NCI-H1694 (cell line): ENCODE data around the gene PCK1.

Experiments
- DNase-seq: peaks from one replicate; lab custom pipeline; 2025; lab: John Stamatoyannopoulos, UW

PCK1 gene

DNA sequence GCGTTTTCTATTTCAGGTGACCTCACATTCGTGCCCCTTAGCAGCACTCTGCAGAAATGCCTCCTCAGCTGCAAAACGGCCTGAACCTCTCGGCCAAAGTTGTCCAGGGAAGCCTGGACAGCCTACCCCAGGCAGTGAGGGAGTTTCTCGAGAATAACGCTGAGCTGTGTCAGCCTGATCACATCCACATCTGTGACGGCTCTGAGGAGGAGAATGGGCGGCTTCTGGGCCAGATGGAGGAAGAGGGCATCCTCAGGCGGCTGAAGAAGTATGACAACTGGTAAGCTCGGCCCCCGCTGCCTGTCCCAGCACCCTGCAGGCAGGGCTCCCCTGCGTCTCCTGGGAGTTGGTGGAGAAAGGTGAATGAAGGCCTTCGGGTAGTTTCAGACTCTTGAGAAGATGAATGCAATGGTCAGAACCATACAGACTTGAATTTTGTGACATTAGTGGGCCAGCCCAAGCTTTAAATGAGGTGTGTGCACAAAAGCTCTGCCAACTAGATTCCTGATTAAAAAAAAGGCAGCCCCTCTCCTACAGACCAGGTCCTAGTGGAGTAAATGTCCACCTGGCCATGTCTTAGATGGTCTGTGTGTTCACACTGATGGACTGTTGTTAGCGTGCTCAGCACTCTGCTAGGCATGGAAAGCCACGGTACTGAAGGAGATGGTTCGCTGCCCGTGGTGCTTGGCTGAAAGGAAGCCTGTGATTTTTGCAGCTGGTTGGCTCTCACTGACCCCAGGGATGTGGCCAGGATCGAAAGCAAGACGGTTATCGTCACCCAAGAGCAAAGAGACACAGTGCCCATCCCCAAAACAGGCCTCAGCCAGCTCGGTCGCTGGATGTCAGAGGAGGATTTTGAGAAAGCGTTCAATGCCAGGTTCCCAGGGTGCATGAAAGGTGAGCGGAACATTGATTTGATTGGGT is 708 bp downstream of the PCK1 start:
- DNase-seq: no peak

DNA sequence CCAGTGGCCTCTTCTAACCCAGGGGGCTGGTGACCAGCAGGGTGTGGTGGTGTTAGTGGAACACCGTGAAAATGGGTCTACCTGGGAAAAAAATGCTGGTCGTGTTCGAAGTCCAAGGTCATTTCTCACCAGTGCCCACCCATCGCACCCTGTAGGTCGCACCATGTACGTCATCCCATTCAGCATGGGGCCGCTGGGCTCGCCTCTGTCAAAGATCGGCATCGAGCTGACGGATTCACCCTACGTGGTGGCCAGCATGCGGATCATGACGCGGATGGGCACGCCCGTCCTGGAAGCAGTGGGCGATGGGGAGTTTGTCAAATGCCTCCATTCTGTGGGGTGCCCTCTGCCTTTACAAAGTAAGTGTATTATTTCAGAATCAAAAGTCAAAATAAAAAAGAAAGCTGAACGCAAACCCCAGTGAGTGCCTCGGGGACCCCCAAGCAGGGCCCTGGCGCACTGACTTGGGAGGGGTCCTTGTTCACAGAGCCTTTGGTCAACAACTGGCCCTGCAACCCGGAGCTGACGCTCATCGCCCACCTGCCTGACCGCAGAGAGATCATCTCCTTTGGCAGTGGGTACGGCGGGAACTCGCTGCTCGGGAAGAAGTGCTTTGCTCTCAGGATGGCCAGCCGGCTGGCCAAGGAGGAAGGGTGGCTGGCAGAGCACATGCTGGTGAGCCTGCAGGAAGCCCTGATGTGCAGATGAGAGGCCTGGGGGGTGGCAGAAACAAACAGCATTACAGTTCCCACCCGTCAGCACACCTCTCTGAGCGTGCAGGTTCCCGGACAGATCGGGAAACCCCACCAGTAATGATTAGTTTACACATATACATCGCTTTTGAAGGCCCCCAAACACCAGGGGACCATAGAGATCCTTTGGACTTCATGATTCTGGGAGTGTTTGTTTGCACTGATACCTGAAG is 1.9 kb downstream of the PCK1 start:
- DNase-seq: no peak

DNA sequence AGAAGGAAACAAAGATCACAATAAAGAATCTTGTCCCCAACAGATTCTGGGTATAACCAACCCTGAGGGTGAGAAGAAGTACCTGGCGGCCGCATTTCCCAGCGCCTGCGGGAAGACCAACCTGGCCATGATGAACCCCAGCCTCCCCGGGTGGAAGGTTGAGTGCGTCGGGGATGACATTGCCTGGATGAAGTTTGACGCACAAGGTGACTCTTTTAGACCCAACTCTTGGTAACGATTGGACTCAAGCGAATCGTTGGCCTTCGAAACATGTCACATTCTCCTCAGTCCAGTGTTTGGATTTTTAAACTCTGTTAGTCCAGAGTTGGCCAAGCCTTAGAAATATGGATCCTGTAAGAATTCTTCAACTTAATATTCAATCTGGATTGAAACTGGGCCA is 2.6 kb downstream of the PCK1 start:
- no peak for DNase-seq

DNA sequence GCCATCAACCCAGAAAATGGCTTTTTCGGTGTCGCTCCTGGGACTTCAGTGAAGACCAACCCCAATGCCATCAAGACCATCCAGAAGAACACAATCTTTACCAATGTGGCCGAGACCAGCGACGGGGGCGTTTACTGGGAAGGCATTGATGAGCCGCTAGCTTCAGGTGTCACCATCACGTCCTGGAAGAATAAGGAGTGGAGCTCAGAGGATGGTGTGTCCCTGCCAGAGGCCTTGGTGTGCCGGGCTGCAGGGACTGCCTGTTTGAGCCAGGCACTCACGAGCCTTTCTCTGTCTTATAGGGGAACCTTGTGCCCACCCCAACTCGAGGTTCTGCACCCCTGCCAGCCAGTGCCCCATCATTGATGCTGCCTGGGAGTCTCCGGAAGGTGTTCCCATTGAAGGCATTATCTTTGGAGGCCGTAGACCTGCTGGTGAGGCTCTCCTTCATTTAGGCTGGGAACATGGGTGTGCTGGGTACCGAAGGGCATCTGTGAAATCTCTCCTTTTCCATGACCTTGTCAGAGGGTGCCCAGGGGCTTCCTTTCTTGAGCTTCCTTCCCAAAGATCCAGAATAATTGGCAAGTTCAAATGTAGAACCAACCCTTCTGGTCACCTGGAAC is 3.4 kb downstream of the PCK1 start:
- DNase-seq: no peak

DNA sequence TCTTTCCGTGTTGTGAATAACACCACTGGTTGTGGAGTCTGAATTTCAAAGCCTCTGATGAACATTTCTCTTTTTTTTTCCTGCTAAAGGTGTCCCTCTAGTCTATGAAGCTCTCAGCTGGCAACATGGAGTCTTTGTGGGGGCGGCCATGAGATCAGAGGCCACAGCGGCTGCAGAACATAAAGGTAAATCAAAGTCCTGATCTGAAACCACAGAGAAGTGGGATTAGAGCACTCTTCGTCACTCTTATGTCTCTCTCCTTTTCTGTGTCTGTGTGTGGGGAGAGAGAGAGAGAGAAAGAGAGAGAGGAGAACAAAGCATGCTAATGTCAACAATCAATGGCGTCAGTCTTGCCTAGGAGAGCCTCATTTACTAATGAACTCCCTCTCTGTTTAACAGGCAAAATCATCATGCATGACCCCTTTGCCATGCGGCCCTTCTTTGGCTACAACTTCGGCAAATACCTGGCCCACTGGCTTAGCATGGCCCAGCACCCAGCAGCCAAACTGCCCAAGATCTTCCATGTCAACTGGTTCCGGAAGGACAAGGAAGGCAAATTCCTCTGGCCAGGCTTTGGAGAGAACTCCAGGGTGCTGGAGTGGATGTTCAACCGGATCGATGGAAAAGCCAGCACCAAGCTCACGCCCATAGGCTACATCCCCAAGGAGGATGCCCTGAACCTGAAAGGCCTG is 4.2 kb downstream of the PCK1 start:
- DNase-seq: no peak

DNA sequence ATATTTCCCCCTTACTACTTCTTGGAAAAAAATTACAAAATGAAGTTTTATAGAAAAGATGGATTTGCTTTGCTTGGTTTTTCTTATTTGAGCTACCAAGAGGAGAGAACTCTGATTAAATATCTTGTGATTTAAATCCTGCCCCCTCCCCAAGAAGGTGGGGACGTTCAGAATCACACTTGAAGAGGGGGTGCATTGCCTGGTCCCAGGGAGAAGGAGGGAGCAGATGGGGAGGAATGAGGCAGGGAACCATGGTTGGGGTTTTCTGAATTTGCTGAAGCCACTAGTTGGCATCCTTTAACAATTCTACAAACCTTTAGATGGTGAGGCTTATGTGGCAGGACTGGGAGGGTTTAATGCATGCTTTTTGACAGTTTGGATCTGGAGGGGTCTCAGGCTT is 5.5 kb downstream of the PCK1 start:
- no peak for DNase-seq

DNA sequence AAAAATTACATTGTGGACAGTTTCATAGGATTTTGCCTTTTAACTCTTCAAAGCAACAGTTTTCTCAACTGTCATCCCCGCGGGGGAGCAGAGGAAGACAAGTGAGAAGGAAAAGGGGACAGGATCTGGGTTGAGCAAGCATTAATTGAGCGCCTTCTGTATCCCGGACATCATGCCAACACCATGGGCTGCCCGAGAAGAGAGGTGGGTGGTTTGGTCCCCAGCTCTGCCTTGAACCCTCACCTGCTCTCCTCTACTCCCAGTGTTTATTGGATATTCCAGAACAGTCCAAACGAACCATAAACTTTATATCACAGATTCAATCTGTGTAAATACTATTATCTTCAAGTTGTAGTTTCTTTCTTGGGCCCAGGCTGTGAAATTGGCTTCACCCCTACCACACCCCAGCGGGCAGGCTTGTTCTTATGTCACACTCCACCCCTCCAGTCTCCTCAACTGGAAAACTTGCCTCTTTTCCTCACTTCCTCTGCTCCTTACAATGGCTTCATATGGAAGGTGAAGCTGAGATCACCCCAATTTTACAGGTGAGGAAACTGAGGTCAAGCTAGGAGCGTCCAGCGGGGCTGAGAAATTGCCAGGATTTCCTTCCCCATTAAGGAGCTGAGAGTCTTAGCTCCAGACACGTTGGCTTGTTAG is 6.0 kb downstream of the PCK1 start:
- DNase-seq: no peak

DNA sequence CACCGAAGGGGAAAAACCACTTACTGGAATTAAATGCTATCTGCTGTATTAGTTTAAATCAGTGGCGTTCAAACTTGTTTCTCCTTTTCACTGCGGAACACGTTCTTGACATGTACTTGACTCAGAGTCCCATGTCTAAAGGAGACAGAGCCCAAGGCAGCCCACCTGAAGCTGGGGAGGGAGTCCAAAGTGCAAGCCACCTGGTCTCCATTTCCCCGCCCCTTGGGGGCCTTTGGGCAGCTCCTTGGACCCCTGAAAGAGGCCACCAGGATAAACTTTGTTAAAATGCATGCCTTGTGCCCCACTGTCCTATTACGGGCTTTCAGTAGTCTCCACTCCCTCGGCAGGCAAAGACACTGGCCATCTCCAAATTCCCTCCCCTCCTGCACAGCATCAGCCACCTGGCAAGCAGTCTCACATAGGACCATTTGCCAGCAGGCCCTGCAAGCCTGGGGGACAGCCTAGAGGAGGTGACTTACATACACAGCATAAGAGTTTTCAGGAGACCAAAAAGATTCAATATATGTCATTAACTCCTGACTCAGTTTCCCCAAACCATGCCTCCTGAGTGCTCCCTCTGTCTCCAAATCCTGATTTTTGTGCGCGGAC is 6.7 kb downstream of the PCK1 start:
- no peak for DNase-seq

DNA sequence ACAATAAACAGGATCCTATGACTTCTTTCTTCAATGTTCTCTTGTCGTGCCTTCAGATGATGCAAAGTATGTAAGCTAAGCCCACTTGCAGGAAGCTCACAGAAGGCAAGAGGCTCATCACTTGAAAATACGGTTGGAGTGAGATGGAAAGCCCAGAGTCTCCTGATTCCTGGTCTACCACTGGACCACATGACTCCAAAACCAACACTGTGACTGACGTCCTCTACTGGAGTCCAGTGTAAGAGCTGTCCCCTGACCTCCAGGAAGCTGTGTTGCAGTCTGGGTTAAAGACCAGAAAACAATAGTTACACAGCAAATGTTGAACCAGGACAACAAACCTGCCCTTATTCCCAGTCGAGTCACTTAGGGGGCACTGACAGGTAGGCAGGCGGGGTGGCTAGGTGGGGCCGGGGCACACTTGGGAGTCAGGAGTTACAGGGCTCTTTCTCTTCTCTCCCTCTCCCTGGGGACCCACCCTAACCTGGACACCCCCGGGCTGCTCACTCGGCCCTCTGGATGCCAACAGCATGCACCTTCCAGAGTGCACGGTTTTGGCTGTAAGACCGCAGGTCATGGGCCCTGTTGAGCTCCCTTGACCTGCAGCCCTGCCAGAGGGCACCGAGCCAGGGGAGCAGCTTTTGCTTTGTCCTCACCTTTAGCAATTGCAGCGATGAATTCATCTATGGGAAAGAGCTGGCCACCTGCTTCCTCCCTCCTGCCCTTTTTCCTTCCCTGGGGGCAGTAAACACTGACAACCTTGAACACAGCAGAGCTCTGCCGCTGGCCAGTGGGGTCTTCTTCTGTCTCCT is 7.4 kb downstream of the PCK1 start:
- DNase-seq: no peak

DNA sequence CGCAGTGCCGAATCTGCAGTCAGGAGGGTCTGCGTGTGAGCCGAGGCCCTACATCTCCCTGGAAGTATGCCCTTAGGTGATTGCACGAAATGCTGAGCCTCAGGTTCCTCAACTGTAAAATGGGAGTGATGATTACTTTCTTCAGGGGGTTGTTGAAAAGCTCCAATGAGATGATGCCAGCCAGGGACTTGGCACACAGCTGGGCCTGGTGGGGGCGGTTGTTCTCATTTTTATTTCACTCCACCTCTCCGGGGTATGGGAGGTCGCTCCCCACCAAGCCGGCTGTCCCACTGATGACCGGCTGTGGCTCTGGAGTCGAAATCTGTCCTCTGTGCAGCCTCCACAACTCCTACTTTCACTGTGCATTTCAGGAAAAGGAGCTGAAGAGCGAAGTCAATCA is 8.1 kb downstream of the PCK1 start:
- no peak for DNase-seq

DNA sequence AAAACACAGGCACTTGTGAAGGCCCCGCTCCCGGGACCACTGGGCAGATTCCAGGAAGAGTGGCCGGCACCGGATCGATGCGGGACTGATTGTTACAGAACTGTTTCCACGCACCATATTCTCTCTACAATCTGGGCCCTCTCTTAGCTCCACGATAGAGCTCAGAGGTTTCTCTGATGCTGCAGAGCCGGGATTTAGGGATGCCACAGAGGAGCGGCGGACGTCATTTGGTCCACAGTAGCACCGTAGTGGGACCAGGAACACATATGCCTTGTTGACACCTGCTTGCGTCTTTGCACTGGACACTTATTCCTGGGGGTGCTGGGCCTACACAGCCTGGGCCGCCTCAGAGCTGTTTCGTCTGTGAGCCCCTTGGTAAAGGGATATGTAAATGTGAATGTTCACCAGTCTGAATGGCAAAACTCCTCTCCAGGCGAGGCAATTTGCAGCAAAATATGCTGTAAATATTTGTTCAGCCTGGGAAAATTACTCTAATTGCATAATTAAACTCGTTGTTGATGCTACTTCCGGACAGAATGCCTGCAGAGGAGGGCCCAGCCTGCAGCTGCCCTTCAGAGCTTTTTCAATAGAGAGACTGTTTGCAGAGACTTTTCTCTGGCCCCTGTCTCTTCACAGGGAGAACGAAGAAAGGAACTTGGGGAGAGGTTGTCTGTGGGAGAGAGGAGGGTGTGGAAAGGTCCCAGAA is 9.4 kb downstream of the PCK1 start:
- DNase-seq: no peak

DNA sequence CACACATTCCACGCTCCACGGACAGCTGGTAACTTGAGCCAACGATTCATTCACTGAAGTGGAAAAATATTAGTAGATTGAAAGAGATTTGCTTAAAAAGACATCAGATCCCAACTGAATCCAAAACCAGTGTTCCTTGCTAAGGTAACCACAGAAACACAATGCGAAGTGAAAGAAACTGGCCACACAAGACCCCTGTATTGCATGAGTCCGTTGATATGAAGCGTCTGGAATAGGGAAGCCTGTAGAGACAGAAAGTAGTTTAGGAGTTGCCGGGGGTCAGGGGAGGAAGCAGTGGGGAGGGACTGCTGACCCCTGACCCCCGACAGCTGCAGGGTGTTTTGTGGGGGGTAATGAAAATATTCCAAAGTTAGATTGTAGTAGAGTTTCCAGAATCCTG is 10.0 kb downstream of the PCK1 start:
- DNase-seq: no peak

DNA sequence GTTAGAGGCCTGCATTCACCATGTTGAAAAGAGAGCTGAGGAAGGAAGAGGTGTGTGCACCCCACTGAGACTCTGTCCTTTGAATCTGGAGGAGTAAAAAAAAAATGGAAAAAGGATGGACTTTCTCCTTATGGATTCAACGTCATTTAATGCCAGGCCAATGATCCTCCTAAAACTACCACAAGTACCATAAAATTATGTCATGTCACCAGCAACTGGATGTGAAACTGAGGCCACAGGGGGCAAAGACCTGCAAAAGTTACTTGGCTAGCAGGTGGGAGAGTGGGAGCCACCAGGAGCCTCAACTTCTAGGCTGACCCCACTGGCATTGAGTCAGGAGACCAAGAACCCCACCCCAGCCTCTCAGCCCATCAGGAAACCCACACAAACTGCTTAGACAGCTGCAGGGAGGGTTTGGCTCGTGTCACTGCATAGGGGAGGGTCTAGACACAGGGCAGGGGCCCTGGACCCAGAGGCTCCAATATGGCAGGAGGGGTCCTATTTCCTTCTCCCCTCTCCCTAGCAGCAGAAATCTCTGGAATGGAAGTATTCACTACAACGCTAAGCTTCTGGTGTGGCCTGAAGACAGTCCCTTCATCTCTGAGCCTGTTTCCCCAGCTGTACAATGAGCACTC is 11.0 kb downstream of the PCK1 start:
- no peak for DNase-seq

DNA sequence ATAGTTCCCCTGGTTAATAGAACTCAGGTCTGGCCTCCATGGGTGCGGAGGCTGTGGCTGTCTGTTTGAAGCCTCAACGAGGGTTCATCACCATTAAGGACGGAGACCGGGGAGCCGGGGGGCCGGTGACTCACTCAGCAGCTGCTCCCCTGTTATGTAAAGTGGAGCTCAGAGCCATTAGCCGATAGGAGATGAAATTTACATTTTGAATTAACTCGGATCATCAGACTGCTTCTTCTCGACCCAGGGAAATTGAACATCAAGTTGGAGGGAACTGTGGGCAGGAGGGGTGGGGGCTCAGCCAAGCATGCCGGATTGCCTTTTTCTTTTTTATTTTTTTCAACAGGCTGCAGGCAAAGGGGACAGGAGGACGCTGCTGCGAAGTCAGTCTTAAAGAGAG is 12.3 kb downstream of the PCK1 start:
- DNase-seq: no peak

DNA sequence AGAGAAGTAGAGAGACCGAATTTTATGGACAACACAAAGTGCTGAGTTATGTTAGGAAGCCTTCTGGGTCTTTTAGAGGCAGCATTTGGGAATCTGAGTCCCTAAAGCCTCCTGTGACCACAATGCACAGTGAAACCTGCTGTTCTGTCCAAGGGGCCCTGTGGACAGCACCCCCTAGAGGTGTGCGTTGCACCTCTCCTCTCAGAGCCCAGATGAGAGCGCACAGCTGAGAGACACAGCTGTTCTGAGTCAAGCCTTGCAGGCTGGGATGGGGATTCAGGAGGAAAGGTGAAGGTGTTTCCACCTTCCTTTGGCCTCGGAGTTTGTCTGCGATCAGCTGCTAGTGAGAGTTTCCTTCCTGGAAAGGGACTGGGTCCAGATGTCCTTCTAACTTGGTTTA is 13.0 kb downstream of the PCK1 start:
- no peak for DNase-seq

DNA sequence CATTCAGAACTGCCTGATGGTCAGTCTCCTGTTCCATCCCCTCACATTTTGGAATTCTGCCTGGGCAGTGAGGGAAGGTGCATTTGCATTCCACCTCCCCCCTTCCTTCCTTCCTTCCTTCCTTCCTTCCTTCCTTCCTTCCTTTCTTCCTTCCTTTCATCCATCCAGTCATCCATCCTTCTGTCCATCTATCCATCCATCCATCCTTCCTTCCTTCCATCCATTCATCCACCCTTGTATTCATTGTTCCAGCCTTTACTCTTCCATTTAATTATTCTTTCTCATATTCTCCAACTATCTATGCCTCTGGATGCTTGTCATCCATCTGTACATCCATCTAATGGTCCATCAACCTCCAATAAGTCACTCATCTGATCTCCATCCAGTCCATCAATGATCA is 14.0 kb downstream of the PCK1 start:
- no peak for DNase-seq

DNA sequence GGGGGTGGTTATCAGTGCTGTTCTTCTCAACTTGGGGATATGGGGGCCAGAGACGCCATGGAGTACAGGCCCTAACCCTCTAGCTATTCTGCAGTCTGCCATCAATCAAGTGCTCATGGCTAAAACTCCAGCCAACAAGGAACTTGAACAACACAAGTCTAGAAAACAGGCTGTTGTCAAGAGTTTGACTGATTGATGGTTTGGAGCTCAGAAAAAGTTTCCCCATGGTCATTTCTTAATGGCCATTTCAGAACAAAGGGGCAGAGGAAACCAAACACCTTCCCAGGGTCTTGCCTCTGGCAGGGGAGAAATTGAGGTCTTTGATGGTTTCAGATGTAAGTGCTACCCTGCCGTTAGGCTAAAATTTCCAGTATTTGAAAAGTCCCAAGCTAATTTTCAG is 15.1 kb downstream of the PCK1 start:
- no peak for DNase-seq

DNA sequence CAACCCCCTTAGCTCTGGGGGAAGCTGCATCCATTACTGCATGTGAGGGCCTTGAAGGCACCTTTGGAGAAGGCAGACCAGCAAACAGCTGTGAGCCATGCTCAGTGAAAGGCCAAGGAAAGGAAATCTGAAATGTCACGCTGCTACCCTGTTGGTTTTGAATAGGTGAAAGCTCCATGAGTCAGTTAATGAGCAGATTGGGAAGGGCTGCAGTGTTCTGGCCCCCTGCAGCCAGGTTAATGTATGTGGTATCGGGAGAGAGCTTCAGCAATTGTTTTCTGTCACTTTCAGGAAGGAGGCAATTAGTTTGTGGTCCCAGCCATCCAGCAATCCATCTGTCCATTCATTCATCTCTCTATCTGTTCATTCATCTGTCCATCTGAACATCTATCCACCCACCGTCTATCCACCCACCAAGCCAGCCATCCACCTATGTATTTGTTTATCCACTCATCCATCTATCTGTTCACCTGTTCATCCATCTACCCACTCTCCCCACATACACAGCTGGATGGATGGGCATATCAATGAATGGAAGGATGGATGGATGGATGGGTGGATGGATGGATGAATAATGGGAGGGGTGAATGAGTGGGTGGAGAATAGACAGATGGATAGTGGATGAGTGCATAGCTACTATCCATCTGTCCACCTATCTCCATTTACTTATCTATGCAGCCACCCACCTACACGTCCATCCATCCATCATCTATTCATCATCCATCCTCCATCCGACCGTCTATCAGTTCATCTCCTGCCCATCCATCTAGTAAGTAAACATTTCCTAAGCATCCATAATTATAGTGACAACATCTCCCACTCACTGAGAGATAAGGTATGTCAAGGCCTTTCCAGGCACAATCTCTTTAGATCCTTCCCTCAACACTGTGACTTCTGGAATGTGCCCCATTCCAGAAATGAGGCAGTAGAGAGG is 16.0 kb downstream of the PCK1 start:
- DNase-seq: no peak
